GM12878 (cell line): ENCODE results near the gene RYK. TPM values are rescaled to one million over a fixed set of nuclear protein-coding genes. Genes with fewer than 3 reads are reported as not detected.

Source experiments
- ATAC-seq: fragments of 200-7000 bp; cut with Tn5 transposase; 3 replicates; pipeline ENCODE4 v1.9.1; 2020; ENCODE audit warnings: mild to moderate bottlenecking, moderate library complexity
- BruUV-seq: library from RNA; stranded (reverse); fragments of 400-500 nt; replicated peaks from 2 replicates; lab custom pipeline; 2021; lab: Mats Ljungman, UMichigan
- CTCF ChIA-PET: fragments of 300-600 bp; sonication (Branson Sonifier 250); formaldehyde crosslinking; extraction: SDS; loops from one replicate; lab custom pipeline; 2021; ENCODE audit warnings: inconsistent platforms; lab: Yijun Ruan, JAX
- POLR2A ChIA-PET: fragments of 350-600 bp; formaldehyde crosslinking; extraction: SDS; loops from one replicate; lab custom pipeline; 2021; ENCODE audit warnings: inconsistent platforms; lab: Charles Lee
- RAD21 ChIA-PET: fragments of 300-600 bp; sonication (Branson Sonifier 250); formaldehyde crosslinking; loops from one replicate; lab custom pipeline; 2023; ENCODE audit warnings: antibody characterized with exemption; ENCODE audit not compliant: unreplicated experiment; lab: Charles Lee
- SMC1A ChIA-PET: fragments of 300-600 bp; sonication (Branson Sonifier 250); formaldehyde crosslinking; loops from one replicate; lab custom pipeline; 2023; ENCODE audit not compliant: unreplicated experiment, uncharacterized antibody; lab: Charles Lee
- DNase-seq: peaks from one replicate; pipeline ENCODE4 v3.0.0-alpha.2; 2011; ENCODE audit warnings: low read depth, low spot score
- FAIRE-seq: peaks from 3 replicates; lab custom pipeline; 2011; peaks lifted over from hg19 to GRCh38; lab: Jason Lieb, UNC
- H2AFZ ChIP-seq: 2 replicates; pipeline ENCODE4 v1.6.0; 2011; ENCODE audit warnings: low read depth, low read length, control low read depth; ENCODE audit not compliant: control insufficient read depth
- H3K27ac ChIP-seq: 2 replicates; pipeline ENCODE4 v1.5.1; 2011; ENCODE audit warnings: control low read depth; ENCODE audit not compliant: control insufficient read depth, insufficient read depth
- H3K27me3 ChIP-seq, 2 experiments: replicated peaks in 1 of 2; 2 replicates each; pipeline versions ENCODE4 v1.6.0 to v1.6.1; 2011; ENCODE audit warnings: low read length in 1 of 2; ENCODE audit not compliant: control insufficient read depth in 2 of 2, insufficient read depth in 2 of 2
- H3K36me3 ChIP-seq, 2 experiments: 2 replicates each; pipeline ENCODE4 v1.5.1; 2011; ENCODE audit warnings: low read length in 1 of 2; ENCODE audit not compliant: control insufficient read depth in 2 of 2, insufficient read depth in 2 of 2
- H3K4me1 ChIP-seq: 2 replicates; pipeline ENCODE4 v1.6.1; 2011; ENCODE audit warnings: mild to moderate bottlenecking, low read length, moderate library complexity, mixed read lengths; ENCODE audit not compliant: control insufficient read depth, insufficient read depth
- H3K4me2 ChIP-seq: 2 replicates; pipeline ENCODE4 v1.6.0; 2011; ENCODE audit warnings: control low read depth; ENCODE audit not compliant: control insufficient read depth, insufficient read depth
- H3K4me3 ChIP-seq: fragments of 200-600 bp; sonication (generic); 2 replicates; pipeline ENCODE4 v1.5.1; 2016
- H3K79me2 ChIP-seq: 2 replicates; pipeline ENCODE4 v1.6.0; 2011; ENCODE audit warnings: low read length; ENCODE audit not compliant: control insufficient read depth, insufficient read depth
- H3K9ac ChIP-seq: 2 replicates; pipeline ENCODE4 v1.8.0; 2011; ENCODE audit warnings: low read length, control low read depth, mixed read lengths; ENCODE audit not compliant: control insufficient read depth, insufficient read depth
- H3K9me3 ChIP-seq: replicated peaks from 3 replicates; pipeline ENCODE4 v1.5.1; 2011; ENCODE audit warnings: mild to moderate bottlenecking, low read length; ENCODE audit not compliant: control insufficient read depth, insufficient read depth
- H4K20me1 ChIP-seq: 2 replicates; pipeline ENCODE4 v1.6.0; 2011; ENCODE audit not compliant: control insufficient read depth, insufficient read depth
- BRCA1 ChIP-seq: IDR thresholded peaks from 2 replicates; pipeline ENCODE4 v1.6.1; 2011; ENCODE audit warnings: low read depth, low read length, improper control_type of control experiment
- CREB1 ChIP-seq: IDR thresholded peaks from 2 replicates; pipeline ENCODE4 v1.6.1; 2012; ENCODE audit warnings: low read depth, mild to moderate bottlenecking, inconsistent platforms
- HCFC1 ChIP-seq: fragments of 150-350 bp; IDR thresholded peaks from 2 replicates; pipeline ENCODE4 v1.6.1; 2014; ENCODE audit warnings: low read length
- IKZF2 ChIP-seq, 2 experiments: fragments of 450-650 bp; IDR thresholded peaks; 2 replicates each; pipeline ENCODE4 v1.6.1; 2017; ENCODE audit warnings: mild to moderate bottlenecking in 2 of 2, moderate library complexity in 2 of 2
- RELB ChIP-seq: fragments of 450-650 bp; IDR thresholded peaks from 2 replicates; pipeline ENCODE4 v1.6.1; 2017; ENCODE audit warnings: low read depth, mild to moderate bottlenecking, moderate library complexity
- RUNX3 ChIP-seq: IDR thresholded peaks from 2 replicates; pipeline ENCODE4 v1.6.1; 2012; ENCODE audit warnings: low read length, inconsistent platforms
- SREBF1 ChIP-seq: IDR thresholded peaks from 2 replicates; pipeline ENCODE4 v1.6.1; 2012; ENCODE audit warnings: mild to moderate bottlenecking, low read length
- STAT1 ChIP-seq: fragments of 450-650 bp; conservative IDR thresholded peaks from 2 replicates; pipeline ENCODE4 v1.6.1; 2014; ENCODE audit warnings: antibody characterized with exemption, mild to moderate bottlenecking
- TBL1XR1 ChIP-seq: IDR thresholded peaks from 2 replicates; pipeline ENCODE4 v1.6.1; 2012; ENCODE audit warnings: low read depth, low read length, improper control_type of control experiment
- ZNF274 ChIP-seq: IDR thresholded peaks from one replicate; pipeline ENCODE4 v1.8.0; 2011; ENCODE audit not compliant: insufficient read length, insufficient read depth
- WGBS: methylation state at CpG from one replicate; pipeline ENCODE4 v1.1.6; 2016; ENCODE audit warnings: low lambda C conversion rate; ENCODE audit not compliant: insufficient replicate concordance, insufficient coverage; ENCODE audit errors: missing lambda C conversion rate; 5-methylcytosine and 5-hydroxymethylcytosine counted together
- in situ Hi-C: fragments of 300-500 bp; cut with MboI; formaldehyde crosslinking; loops from 9 replicates; pipeline ENCODE4 v1.14.3; 2018; ENCODE audit warnings: mixed read lengths
- intact Hi-C: fragments of 100-400 bp; cut with micrococcal nuclease; formaldehyde crosslinking; loops from one replicate; pipeline ENCODE4 v1.14.2; 2022; ENCODE audit not compliant: unreplicated experiment
- polyA plus RNA-seq, 11 experiments: library from polyadenylated mRNA; depleted of rRNA in 4 of 11; unstranded in 6 of 11; stranded (reverse) in 5 of 11; fragments of >200 nt; fragmentation: Nextera tagmentation in 4 of 11; fragmentation: Illumina TruSeq in 1 of 11; extraction: Ambion mirVana in 4 of 11; extraction: Trizol in 1 of 11; gene quantifications; 1 replicate in 1 of 11; 2 replicates in 10 of 11; pipeline versions ENCODE4 v1.2.1 to v1.2.3, GENCODE V29; 2011 to 2016; ENCODE audit warnings: inconsistent platforms in 2 of 11, missing spikeins in 2 of 11, low read depth in 1 of 11
- total RNA-seq, 4 experiments: library from RNA; depleted of rRNA in 3 of 4; stranded (reverse); fragments of >200 nt in 3 of 4; fragmentation: Illumina TruSeq in 1 of 4; extraction: Trizol in 1 of 4; gene quantifications; 2 replicates each; pipeline versions ENCODE4 v1.2.1 to v1.2.3, GENCODE V29; 2013 to 2021

RYK gene
- total and polyA plus RNA-seq, 10 of the 15 experiments (the other 5 are each of a cell fraction or from before 2014, with no cell fraction given), result 2.0 to 25.1 (median 11.1) TPM

- Histone ChIP-seq H2AFZ (no peak overlapping the region), H4K20me1 (no peaks in the 10 kb centered on the region), H3K27ac (no peak overlapping the region), H3K9me3 (no peaks in the 10 kb centered on the region), H3K9ac (no peak overlapping the region), H3K4me3 (no peak overlapping the region), H3K4me2 (no peak overlapping the region), H3K36me3 (no peaks in the 10 kb centered on the region), H3K79me2 (peaks cover 3% of the 10 kb centered on the region), H3K4me1 (peaks cover 4% of the 10 kb centered on the region; the same call in 1 of the 2 replicates), H3K27me3 (no peaks in the 10 kb centered on the region)
- peak; percentile 77 for ATAC-seq
- ChIA-PET CTCF (interaction anchor here (0.7 to 5.4 kb wide), 5 partner anchors 8 to 20 kb away, joined by 3 to 42 read pairs (median 5); no protein-coding TSS in a partner anchor), POLR2A (no interaction called here), SMC1A (interaction anchor here (1.0 to 2.0 kb wide), 4 partner anchors 19 to 414 kb away, joined by 3 to 7 read pairs (median 3); no protein-coding TSS in a partner anchor), RAD21 (interaction anchor here (1.5 to 1.8 kb wide), 2 partner anchors 15 to 20 kb away, joined by 3 to 4 read pairs; no protein-coding TSS in a partner anchor)
- no peak for FAIRE-seq
- intact Hi-C loops (no loop called here), in situ Hi-C loops (no loop called here)
- no TSS peak for BruUV-seq
- TF ChIP-seq RUNX3, result peak; percentile 22; the same call in 1 of the 2 replicates
- TF ChIP-seq TBL1XR1, result no peak
- no peak for DNase-seq
Measured at GRCh38 chr3:134232151-134232550, 18.5 kb downstream of the RYK start.

- no peaks in the 10 kb centered on the region for H3K9me3 ChIP-seq
- no peaks in the 10 kb centered on the region for H3K4me1 ChIP-seq
- no peak overlapping the region for H3K9ac ChIP-seq
- in situ Hi-C loops, result no loop called here
- H3K27ac ChIP-seq, result no peak overlapping the region
- no peak for ATAC-seq
- H3K4me2 ChIP-seq, result no peak overlapping the region
- SMC1A ChIA-PET, result interaction anchor here (0.6 to 2.0 kb wide), 4 partner anchors 18 to 1574 kb away, joined by 3 to 7 read pairs (median 3); no protein-coding TSS in a partner anchor
- H3K27me3 ChIP-seq, result no peaks in the 10 kb centered on the region
- intact Hi-C loops, result no loop called here
- H4K20me1 ChIP-seq, result no peaks in the 10 kb centered on the region; the same call in 1 of the 2 replicates
- H3K36me3 ChIP-seq, result no peaks in the 10 kb centered on the region
- no peak for DNase-seq
- no TSS peak for BruUV-seq
- FAIRE-seq, result no peak
- TF ChIP-seq BRCA1, result no peak
- TF ChIP-seq RELB, result no peak
- no peak for TF ChIP-seq SREBF1
- no peak for TF ChIP-seq CREB1
- no peak for TF ChIP-seq HCFC1
- TF ChIP-seq ZNF274, result no peak
- TF ChIP-seq STAT1, result no peak
- no peak for TF ChIP-seq IKZF2 (IDR thresholded peaks at IDR 0.05)
- CTCF ChIA-PET, result interaction anchor here (5.4 kb wide), 1 partner anchor 19 kb away, joined by 42 read pairs; no protein-coding TSS in a partner anchor
- peaks cover 3% of the 10 kb centered on the region; the same call in 1 of the 2 replicates for H3K79me2 ChIP-seq
- H2AFZ ChIP-seq, result no peak overlapping the region
- H3K4me3 ChIP-seq, result no peak overlapping the region
- POLR2A ChIA-PET, result no interaction called here
- WGBS, result 47% methylated on average over 3 of the region's 3 CpGs
- RAD21 ChIA-PET, result interaction anchor here (1.5 to 1.8 kb wide), 2 partner anchors 16 to 19 kb away, joined by 3 to 4 read pairs; no protein-coding TSS in a partner anchor
Measured at GRCh38 chr3:134231131-134231530, 19.5 kb downstream of the RYK start.
